Measurements from ENCODE around the gene TBX4.

DNA sequence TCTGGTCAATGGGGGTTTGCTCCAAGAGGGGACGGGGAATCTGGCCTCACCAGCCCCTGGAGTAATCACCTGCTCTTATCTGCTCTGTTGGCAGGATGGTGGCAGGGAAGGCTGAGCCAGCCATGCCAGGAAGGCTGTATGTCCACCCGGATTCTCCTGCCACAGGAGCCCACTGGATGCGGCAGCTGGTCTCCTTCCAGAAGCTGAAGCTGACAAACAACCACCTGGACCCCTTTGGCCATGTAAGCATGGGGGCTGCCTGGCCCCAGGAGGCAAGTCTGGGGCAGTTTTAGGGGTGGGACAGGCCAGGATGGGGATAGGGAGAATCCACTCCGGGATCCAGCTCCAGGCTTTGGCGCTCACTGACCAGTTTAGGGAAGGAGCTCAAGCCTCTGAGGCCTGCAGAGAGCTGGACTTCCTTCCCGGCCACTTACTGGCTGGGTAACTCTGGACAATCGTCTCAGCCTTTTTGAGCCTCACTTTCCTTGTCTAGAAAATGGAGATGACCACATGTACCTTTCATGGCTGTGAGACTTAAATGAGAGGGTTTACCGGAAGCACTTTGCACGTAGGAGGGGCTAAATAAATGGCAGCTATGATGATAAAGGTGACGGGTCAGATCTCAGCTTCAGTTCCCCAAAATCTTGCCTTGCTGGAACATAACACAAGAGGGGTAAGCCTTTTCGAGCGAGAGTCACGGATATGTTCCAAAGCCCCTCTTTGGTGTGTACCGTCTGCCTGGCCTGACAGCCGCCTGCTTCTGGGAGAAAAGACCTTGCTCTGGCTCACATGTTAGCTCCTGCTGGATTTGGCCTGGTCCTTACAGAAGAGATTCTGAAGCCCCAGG, 15.4 kb downstream of the TBX4 start:
- TF ChIP-seq GABPA (tag; conservative IDR thresholded peaks at IDR 0.05; ENCODE audit: low read depth) (no peak), SP1 (CRISPR knock-in tag; IDR thresholded peaks at IDR 0.05) (no peak), ZNF717 (CRISPR knock-in tag; IDR thresholded peaks at IDR 0.05) (no peak), EP400 (IDR thresholded peaks at IDR 0.05) (no peak), POLR2AphosphoS5 (IDR thresholded peaks at IDR 0.05; ENCODE audit: control insufficient read depth, insufficient read depth, low read depth, low read length) (no peak)
- TF ChIP-seq, protein P1, sequence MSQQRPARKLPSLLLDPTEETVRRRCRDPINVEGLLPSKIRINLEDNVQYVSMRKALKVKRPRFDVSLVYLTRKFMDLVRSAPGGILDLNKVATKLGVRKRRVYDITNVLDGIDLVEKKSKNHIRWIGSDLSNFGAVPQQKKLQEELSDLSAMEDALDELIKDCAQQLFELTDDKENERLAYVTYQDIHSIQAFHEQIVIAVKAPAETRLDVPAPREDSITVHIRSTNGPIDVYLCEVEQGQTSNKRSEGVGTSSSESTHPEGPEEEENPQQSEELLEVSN (IDR thresholded peaks at IDR 0.05; ENCODE audit: borderline replicate concordance in 1 of 2, extremely low read depth in 1 of 2, insufficient read depth in 1 of 2, insufficient read length in 1 of 2, low read depth in 1 of 2, low read length in 1 of 2, poor library complexity in 1 of 2, severe bottlenecking in 1 of 2) = no peak
- TF ChIP-seq, protein P2, sequence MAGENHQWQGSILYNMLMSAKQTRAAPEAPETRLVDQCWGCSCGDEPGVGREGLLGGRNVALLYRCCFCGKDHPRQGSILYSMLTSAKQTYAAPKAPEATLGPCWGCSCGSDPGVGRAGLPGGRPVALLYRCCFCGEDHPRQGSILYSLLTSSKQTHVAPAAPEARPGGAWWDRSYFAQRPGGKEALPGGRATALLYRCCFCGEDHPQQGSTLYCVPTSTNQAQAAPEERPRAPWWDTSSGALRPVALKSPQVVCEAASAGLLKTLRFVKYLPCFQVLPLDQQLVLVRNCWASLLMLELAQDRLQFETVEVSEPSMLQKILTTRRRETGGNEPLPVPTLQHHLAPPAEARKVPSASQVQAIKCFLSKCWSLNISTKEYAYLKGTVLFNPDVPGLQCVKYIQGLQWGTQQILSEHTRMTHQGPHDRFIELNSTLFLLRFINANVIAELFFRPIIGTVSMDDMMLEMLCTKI (IDR thresholded peaks at IDR 0.05; ENCODE audit: partially characterized antibody) = no peak
- TF ChIP-seq, protein P3, sequence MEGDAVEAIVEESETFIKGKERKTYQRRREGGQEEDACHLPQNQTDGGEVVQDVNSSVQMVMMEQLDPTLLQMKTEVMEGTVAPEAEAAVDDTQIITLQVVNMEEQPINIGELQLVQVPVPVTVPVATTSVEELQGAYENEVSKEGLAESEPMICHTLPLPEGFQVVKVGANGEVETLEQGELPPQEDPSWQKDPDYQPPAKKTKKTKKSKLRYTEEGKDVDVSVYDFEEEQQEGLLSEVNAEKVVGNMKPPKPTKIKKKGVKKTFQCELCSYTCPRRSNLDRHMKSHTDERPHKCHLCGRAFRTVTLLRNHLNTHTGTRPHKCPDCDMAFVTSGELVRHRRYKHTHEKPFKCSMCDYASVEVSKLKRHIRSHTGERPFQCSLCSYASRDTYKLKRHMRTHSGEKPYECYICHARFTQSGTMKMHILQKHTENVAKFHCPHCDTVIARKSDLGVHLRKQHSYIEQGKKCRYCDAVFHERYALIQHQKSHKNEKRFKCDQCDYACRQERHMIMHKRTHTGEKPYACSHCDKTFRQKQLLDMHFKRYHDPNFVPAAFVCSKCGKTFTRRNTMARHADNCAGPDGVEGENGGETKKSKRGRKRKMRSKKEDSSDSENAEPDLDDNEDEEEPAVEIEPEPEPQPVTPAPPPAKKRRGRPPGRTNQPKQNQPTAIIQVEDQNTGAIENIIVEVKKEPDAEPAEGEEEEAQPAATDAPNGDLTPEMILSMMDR (IDR thresholded peaks at IDR 0.05 in 2 of 3, conservative IDR thresholded peaks at IDR 0.05 in 1 of 3; ENCODE audit: insufficient read depth in 2 of 3, low read depth in 1 of 3, low read length in 3 of 3) = no peak

Data from K562 (cell line).